GM19099 (cell line): ENCODE data around the gene YPEL2.
A peak's percentile ranks its signal among the peaks of the same experiment; 100 is the strongest.

Experiments
- POLR2A ChIP-seq: IDR thresholded peaks from 3 replicates; pipeline ENCODE4 v1.6.1; 2011; ENCODE audit warnings: low read depth; ENCODE audit not compliant: insufficient read length; ENCODE audit errors: extremely low read depth

Gene YPEL2, protein sequence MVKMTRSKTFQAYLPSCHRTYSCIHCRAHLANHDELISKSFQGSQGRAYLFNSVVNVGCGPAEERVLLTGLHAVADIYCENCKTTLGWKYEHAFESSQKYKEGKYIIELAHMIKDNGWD

DNA sequence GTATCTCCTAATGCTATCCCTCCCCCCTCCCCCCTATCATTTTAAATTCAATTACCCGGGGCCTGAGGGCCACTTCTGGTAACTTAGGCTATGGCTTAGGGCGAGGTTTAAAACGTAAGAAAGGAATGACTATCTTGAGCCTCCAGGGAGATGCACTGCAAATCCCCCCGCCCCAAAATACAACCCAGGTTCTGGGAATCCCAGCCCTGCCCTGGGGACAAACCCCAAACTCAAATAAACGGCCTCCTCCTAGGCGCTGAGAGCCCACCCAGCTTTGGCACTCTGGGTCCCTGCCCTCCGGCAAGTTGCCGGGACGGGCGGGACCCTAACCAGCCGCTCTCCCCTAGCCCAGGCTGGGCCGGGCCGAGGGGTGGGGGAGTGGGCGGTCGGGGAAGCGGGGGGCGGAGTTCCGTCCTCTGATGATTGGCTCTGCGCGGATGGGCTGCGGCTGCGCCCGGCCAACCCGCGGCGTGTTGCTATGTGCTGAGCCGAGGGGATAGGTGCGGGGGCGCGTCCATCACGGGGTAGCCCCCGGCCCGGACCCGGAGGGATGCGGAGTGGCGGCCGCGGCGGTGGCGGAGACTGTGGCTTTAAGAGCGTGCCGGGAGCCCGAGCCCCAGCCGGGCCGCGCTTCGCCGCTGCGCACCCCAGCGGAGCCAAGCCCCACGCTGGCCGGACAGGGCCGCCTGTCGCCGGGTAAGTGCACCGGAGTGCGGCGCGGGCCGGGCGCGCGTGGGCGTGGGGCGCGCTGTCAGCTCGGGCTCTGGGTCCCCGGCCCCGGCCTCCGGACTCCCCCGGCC is at the start of gene YPEL2:
YPEL2 (plus strand) TSS at position 527 of the 800 bp plus-strand sequence. CDS start 21,755 bp downstream, outside the sequence.
- peak; percentile 35 for TF ChIP-seq POLR2A

DNA sequence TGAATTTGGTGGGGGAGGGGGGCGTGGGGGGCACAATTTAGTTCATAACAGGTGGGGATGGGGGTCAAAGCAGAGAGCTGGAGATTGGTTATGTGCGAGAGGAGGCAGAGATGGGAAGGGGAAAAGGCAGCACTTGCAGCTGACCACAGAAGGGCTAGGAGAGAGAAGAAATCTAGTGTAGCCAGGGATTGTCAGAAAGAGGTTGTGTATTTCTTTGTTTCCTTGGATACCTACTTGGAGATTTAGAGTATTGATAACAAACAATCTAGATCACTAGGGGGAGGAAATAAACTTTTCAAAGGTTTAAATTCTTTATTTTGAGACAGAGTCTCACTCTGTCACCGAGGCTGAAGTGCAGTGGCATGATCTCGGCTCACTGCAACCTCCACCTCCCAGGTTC is 47.1 kb upstream of the YPEL2 start:
- no peak for TF ChIP-seq POLR2A

DNA sequence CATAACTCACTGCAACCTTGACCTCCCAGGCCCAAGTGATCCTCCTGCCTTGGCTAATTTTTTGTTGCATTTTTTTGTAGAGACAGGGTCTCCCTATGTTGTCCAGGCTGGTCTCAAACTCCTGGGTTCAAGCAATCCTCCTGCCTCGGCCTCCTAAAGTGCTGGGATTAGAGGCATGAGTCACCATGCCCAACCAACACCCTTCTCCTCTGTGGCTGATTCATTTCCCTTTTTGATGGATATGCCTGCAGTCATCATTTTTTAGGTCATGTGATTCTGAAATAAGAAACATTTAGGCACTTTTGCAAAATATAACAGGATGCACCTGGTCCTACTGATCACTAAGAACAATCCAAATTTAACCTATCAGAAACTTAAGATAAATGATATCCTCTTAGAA is 44.0 kb upstream of the YPEL2 start:
- TF ChIP-seq POLR2A: no peak

DNA sequence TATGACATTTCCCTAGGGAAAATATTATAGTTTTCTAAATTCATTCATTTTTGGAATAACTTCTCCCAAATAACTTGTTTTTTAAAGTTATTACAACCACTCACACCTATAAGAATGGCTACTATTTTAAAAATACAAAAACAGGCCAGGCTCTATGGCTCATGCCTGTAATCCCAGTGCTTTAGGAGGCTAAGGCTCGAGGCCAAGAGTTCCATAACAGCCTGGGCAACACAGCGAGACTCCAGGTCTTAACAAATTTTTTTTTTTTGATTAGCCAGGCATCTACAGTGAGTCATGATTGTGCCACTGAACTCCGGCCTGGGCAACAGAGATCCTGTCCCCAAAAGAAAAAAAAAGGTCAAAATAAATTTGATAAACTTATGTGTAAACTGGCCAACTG is 43.6 kb upstream of the YPEL2 start:
- no peak for TF ChIP-seq POLR2A

DNA sequence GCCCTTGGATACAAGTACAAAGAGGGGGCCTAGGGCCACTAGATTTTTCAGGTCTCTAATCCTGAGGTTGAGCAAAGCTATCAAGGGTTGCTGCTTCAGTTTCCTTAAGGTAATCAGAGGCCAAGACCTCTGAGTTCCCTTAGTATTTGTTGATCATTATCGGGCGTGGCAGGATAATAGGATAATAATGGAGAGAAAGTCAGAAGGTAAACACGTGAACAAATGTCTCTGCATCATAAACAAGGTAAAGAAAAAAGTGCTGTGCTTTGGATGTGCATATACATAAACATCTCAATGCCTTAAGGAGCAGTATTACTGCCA is 41.5 kb upstream of the YPEL2 start:
- no peak for TF ChIP-seq POLR2A

DNA sequence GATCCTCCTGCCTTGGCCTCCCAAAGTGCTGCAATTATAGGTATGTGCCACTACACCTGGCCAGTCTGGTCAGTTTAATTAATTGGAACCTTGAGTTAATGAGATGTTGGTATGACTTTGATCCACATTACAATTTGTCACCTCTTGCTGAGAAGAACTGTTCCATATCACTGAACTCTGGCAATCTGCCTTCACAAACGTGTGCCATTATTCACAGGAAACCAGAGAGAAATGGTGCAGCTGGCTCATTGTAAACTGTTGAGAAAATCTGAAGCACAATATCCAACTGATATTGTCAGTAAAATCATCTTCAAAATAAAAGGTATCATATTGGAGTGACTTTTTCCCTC is 39.3 kb upstream of the YPEL2 start:
- TF ChIP-seq POLR2A: no peak

DNA sequence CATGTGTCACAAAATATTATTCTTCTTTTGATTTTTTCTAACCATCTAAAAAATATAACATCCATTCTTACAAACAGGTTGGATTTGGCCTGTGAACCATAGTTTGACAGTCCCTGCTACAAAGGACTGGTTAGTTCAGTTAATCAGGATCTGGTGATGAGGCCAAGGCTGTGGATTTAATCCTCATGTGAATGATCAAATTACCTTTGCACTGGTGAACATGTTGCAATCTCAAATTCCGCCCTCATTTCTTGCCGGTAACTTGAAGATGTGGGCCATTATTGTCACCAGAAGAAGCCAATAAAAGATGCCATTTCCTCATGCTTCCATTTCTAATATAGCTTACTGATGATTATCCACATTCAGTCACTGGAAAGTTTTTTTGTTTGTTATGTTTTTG is 35.3 kb upstream of the YPEL2 start:
- TF ChIP-seq POLR2A: no peak

DNA sequence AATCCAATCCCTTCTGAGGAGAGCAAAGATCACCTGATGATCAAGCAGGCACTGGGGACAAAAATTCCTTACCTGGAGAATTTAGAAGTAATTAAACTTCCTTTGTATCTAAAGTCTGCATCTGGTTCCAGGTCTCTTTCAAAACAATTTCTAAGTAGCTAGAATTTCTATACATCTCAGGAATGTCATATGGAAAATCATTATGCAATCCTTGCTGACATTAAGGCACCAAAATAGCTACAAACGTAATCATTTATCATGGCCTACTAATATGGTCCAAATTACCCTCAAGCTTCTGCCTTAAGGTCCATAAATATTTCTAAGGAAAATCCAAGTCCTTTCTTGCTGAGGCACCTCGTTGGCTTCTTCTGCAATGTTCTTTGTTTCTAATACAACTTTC is 32.9 kb upstream of the YPEL2 start:
- no peak for TF ChIP-seq POLR2A

DNA sequence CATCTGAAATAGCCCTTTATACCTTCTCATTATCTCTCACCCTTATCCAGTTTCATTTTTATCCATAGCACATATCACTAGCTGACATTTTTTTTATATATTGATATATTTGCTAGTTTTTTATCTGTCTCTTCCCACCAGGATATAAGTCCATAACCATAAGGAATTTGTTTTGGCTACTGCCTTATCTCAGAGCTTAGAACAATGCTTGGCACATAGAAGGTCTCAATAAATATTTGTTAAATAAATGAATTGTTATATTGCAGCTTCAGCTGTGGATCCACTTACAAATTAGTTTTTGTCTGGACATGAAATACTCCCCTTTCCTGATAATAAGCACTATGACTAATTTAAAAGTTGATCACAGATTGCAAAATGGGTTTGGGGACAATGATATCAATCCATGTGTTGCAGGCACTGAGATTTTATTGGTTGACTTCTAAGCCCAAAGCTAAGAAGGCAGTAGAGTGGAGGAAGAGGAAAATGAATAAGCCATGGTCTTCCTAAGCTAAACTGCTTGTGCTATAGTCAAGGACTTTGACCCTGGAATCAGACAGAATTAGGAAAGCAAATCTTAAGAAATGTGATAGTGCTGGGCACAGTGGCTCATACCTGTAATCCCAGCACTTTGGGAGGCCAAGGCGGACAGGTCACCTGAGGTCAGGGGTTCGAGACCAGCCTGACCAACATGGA is 31.9 kb upstream of the YPEL2 start:
- no peak for TF ChIP-seq POLR2A

DNA sequence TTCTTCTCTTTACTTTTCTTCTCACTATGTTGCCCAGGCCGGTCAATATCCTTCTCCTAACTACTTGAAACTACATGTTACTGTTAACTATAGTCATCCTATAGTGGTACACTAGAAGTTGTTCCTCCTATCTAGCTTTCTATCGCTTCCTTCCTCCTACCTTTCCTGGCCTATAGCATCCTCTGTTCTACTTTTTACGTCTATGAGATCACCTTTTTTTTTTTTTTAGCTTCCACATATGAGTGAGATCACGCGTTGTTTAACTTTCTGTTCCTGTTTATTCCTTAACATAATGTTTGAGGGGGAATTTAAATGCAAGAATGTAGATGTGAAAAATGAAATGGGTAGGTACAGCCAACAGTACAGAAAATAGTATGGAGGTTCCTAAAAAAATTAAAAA is 30.5 kb upstream of the YPEL2 start:
- no peak for TF ChIP-seq POLR2A

DNA sequence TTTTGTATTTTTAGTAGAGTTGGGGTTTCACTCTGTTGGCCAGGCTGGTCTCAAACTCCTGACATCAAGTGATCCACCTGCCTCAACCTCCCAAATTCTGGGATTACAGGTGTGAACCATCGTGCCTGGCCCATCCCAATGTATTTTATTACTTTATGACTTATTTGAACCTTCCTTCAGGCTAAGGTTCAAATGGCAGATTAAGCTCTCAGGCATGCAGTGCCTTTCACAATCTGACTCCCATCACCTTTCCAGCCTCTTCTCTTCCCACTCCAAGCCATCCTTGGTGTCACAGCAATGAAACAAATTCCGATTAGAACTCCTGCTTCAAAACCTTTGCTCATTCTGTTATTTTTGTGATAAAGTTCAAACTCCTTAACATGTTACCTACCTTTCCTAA is 26.6 kb upstream of the YPEL2 start:
- no peak for TF ChIP-seq POLR2A

DNA sequence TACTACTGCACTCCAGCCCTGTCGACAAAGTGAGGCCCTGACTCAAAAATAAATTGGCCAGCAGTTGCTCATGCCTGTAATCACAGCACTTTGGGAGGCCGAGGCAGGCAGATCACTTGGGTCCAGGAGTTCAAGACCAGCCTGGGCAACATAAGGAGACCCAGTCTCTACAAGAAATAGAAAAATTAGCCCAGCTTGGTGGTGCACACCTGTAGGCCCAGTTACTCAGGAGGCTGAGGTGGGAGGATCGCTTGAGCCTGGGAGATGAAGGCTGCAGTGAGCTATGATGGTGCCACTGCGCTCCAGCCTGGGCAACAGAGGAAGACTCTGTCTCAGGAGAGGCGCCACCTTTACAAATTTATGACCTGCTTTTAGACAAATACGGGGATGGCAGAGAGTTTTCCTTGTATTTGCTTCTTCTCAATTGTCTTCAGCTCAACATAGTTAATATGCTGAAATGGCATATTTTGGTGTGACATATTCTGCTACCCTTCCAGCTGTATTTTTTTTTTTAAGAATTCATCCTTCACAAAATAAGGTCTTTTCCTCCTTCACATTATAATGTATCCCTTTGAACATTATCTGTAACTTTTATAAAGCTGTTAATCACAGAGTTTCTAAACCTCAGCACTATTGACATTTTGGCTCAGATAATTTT is 21.1 kb upstream of the YPEL2 start:
- TF ChIP-seq POLR2A: no peak

DNA sequence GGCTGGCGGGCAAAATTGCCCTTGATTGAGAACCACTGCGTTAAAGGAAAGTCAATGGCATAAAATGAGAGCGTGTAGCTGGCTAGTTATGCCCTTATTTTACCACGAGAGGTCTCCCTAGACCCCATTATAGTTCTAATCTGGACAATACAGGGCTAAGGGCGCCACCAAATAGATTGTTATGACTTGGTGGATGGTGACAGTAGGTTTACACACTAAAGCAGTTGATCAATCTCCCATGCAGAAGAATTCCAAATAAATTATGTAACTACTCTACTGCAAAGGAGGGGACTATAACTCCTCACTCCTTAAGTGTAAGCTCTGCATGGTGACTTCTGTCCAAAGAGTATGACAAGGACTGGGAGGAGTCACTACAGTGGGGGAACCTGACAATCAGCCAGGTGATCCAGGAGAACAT is 20.4 kb upstream of the YPEL2 start:
- no peak for TF ChIP-seq POLR2A

DNA sequence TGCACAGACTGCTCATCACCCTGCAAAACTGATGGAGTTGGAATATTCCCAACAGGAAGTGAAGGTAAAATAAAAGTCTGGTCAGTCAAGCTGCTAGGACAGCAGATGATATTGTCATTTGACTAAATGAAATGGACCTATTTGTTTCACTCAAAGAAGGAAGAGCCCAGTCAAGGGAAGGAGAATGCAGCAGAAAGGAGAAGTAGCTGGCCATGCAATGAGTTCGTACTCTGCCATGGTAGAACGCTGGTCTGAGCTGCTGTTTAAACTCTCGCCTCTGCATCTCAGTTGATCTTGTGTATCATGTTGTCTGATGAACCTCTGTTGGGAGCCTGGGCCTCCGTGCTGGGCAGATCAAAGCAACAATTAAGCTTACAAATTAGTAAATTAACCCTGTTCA is 15.6 kb upstream of the YPEL2 start:
- TF ChIP-seq POLR2A: no peak

DNA sequence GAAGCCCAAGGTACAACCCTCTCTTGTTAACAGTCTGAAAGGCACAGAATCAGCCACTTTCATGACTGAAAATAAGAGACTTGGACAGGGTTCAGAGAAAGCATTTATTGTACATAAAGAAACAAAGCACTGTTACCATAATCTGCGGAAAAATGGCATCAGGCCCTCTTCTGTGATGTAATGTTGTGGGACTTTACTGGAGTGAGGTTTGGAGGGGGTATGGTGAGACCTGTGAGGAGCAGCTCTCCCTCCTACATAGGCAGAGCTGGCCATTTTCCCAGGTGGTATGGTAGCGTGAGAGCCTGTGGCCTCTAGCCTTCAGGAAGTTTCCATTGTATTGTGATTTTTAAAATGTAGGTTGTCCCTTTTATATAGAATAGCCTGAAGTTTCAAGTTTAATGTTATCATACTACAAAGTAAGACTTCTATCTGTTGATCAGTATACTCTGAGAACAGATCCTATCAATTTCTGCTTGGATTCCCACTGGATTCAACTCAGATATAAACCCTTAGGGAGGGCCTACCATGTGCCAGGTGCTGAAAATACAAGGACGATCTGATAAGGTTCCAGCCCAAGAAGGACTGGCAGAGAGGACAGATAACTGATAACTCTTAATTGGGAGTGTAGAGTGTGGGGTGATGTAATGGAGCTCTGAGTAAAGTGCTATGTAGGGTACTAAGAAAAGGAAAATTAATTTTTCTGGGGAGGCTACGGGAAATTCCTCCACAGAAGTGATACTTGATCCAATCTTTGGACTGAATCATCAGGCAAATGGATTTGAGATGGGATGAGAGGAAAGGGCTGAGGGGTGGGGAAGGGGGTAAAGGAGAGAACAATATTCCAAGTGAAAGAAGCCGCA is 4.1 kb upstream of the YPEL2 start:
- no peak for TF ChIP-seq POLR2A
